Measurements from ENCODE around the gene MCCC1.
"Not testable (repeated sequence)": the region's sequence is repeated elsewhere in the genome, so short reads cannot be mapped to it uniquely, and the experiment has no call there.

DNA sequence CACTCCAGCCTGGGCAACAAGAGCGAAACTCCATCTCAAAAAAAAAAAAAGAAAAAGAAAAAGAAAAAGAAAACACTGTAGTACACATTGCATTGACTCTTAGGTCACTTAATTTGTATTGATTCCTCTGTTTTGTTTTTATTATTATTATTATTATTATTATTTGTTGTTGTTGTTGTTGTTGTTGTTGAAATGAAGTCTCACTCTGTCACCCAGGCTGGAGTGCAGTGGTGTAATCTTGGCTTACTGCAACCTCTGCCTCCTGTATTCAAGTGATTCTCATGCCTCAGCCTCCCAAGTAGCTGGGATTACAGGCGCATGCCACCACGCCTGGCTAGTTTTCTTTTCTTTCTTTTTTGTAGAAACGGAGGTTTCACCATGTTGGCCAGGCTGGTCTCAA, 8.1 kb upstream of the MCCC1 start:
- TF ChIP-seq POLR2A (IDR thresholded peaks at IDR 0.05; ENCODE audit: low read length); GATA1 (IDR thresholded peaks at IDR 0.05; ENCODE audit: low read depth, low read length): not testable (repeated sequence)
